ENCODE results near the gene NME4. TPM values are rescaled to one million over a fixed set of nuclear protein-coding genes. Genes with fewer than 3 reads are reported as not detected.

The NME4 gene
- total RNA-seq, 1 donor from 2014 or later, result 82.6 TPM

DNA sequence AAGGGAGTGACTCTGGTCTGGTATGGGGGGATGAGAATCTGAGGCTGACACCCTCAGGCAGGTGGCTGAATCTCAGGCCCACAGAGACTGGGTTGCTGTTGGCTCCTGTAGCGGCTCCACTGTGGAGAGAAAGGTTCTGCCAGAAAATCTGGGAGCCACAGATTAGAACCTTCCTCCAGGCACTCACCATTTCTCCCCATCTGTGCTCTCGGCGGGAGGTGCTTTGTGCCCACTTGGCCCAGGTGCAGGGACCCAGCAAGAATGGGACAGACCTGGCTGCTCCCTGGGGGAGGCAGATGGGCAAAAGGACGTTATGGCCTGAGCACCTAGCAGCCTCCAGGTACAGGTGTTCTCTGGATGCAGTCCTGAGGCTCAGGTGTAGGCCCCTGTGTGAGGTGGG is 48.6 kb downstream of the NME4 start:
- peaks cover 11% of the 10 kb centered on the region for H3K4me1 Mint-ChIP-seq (ENCODE audit: low read depth, unreplicated experiment)
- H3K27ac Mint-ChIP-seq (ENCODE audit: unreplicated experiment), result no peak overlapping the region
- peaks cover 6% of the 10 kb centered on the region for H3K9me3 Mint-ChIP-seq (ENCODE audit: unreplicated experiment)
- peaks cover 3% of the 10 kb centered on the region for H3K27me3 Mint-ChIP-seq (ENCODE audit: unreplicated experiment)
- TF ChIP-seq, protein P1, sequence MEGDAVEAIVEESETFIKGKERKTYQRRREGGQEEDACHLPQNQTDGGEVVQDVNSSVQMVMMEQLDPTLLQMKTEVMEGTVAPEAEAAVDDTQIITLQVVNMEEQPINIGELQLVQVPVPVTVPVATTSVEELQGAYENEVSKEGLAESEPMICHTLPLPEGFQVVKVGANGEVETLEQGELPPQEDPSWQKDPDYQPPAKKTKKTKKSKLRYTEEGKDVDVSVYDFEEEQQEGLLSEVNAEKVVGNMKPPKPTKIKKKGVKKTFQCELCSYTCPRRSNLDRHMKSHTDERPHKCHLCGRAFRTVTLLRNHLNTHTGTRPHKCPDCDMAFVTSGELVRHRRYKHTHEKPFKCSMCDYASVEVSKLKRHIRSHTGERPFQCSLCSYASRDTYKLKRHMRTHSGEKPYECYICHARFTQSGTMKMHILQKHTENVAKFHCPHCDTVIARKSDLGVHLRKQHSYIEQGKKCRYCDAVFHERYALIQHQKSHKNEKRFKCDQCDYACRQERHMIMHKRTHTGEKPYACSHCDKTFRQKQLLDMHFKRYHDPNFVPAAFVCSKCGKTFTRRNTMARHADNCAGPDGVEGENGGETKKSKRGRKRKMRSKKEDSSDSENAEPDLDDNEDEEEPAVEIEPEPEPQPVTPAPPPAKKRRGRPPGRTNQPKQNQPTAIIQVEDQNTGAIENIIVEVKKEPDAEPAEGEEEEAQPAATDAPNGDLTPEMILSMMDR (IDR thresholded peaks at IDR 0.05; ENCODE audit: partially characterized antibody, unreplicated experiment), result no peak
- H3K36me3 Mint-ChIP-seq (ENCODE audit: unreplicated experiment), result no peaks in the 10 kb centered on the region
- DNase-seq, result no peak
- H3K4me3 Mint-ChIP-seq (ENCODE audit: unreplicated experiment), result no peak overlapping the region

Other genes with a start within 250 kb of the NME4 start
- gene HBZ, start 244.6 kb upstream of the NME4 start, total RNA-seq (ENCODE audit: unreplicated experiment), result not detected
- not detected for gene HBM, start 231.2 kb upstream of the NME4 start, total RNA-seq (ENCODE audit: unreplicated experiment)
- gene HBA2, start 224.3 kb upstream of the NME4 start, total RNA-seq (ENCODE audit: unreplicated experiment), result not detected
- 1.5 TPM for gene HBA1, start 220.5 kb upstream of the NME4 start, total RNA-seq (ENCODE audit: unreplicated experiment)
- gene HBQ1, start 216.7 kb upstream of the NME4 start, total RNA-seq (ENCODE audit: unreplicated experiment), result 1.5 TPM
- gene LUC7L, start 167.8 kb upstream of the NME4 start, total RNA-seq (ENCODE audit: unreplicated experiment), result 213 TPM
- 82.7 TPM for gene FAM234A, start 162.4 kb upstream of the NME4 start, total RNA-seq (ENCODE audit: unreplicated experiment)
- gene RGS11, start 121.3 kb upstream of the NME4 start, total RNA-seq (ENCODE audit: unreplicated experiment), result 18.2 TPM
- gene ARHGDIG, start 116.6 kb upstream of the NME4 start, total RNA-seq (ENCODE audit: unreplicated experiment), result 13.8 TPM
- 11.8 TPM for gene PDIA2, start 114.0 kb upstream of the NME4 start, total RNA-seq (ENCODE audit: unreplicated experiment)
- gene AXIN1, start 44.5 kb upstream of the NME4 start, total RNA-seq (ENCODE audit: unreplicated experiment), result 16.4 TPM
- gene MRPL28, start 26.7 kb upstream of the NME4 start, total RNA-seq (ENCODE audit: unreplicated experiment), result 69.6 TPM
- 54.5 TPM for gene PGAP6, start 15.2 kb upstream of the NME4 start, total RNA-seq (ENCODE audit: unreplicated experiment)
- gene DECR2, start 4.7 kb downstream of the NME4 start, total RNA-seq (ENCODE audit: unreplicated experiment), result 26.2 TPM
- gene RAB11FIP3, start 28.4 kb downstream of the NME4 start, total RNA-seq (ENCODE audit: unreplicated experiment), result 103 TPM
- gene CAPN15, start 130.5 kb downstream of the NME4 start, total RNA-seq (ENCODE audit: unreplicated experiment), result 56.1 TPM
- gene PRR35, start 163.2 kb downstream of the NME4 start, total RNA-seq (ENCODE audit: unreplicated experiment), result not detected
- gene NHLRC4, start 169.8 kb downstream of the NME4 start, total RNA-seq (ENCODE audit: unreplicated experiment), result 3.4 TPM
- gene PIGQ, start 172.8 kb downstream of the NME4 start, total RNA-seq (ENCODE audit: unreplicated experiment), result 85.0 TPM
- gene RAB40C, start 192.9 kb downstream of the NME4 start, total RNA-seq (ENCODE audit: unreplicated experiment), result 48.3 TPM
- 61.9 TPM for gene WFIKKN1, start 233.8 kb downstream of the NME4 start, total RNA-seq (ENCODE audit: unreplicated experiment)
- gene METTL26, start 239.1 kb downstream of the NME4 start, total RNA-seq (ENCODE audit: unreplicated experiment), result 63.6 TPM
- 16.6 TPM for gene MCRIP2, start 244.6 kb downstream of the NME4 start, total RNA-seq (ENCODE audit: unreplicated experiment)